Calu3 (cell line): ENCODE data around the gene ELAC2. TPM values are rescaled to one million over a fixed set of nuclear protein-coding genes. Genes with fewer than 3 reads are reported as not detected.

Experiments
- BruUV-seq: library from RNA; stranded (reverse); fragments of 400-500 nt; replicated peaks from 2 replicates; lab custom pipeline; 2021; lab: Mats Ljungman, UMichigan
- CTCF ChIA-PET: fragments of 300-600 bp; sonication (Branson Sonifier 250); formaldehyde crosslinking; loops from one replicate; lab custom pipeline; 2022; ENCODE audit warnings: antibody characterized with exemption; lab: Charles Lee
- DNase-seq: peaks from one replicate; pipeline ENCODE4 v3.0.0; 2022
- H3K27ac Mint-ChIP-seq: one replicate; pipeline ENCODE4 v1.8.0; 2022; ENCODE audit warnings: mixed read lengths; ENCODE audit not compliant: unreplicated experiment
- H3K27me3 Mint-ChIP-seq: one replicate; pipeline ENCODE4 v1.8.0; 2022; ENCODE audit warnings: mixed read lengths; ENCODE audit not compliant: unreplicated experiment
- H3K36me3 Mint-ChIP-seq: one replicate; pipeline ENCODE4 v1.8.0; 2022; ENCODE audit warnings: mild to moderate bottlenecking, moderate library complexity, mixed read lengths; ENCODE audit not compliant: insufficient read depth, unreplicated experiment
- H3K4me1 Mint-ChIP-seq: one replicate; pipeline ENCODE4 v1.8.0; 2022; ENCODE audit warnings: mild to moderate bottlenecking, low read depth, mixed read lengths; ENCODE audit not compliant: unreplicated experiment
- H3K4me3 Mint-ChIP-seq: one replicate; pipeline ENCODE4 v1.8.0; 2022; ENCODE audit warnings: mild to moderate bottlenecking, low read depth, moderate library complexity, mixed read lengths; ENCODE audit not compliant: unreplicated experiment
- H3K9me3 Mint-ChIP-seq: one replicate; pipeline ENCODE4 v1.8.0; 2022; ENCODE audit warnings: low read depth, mixed read lengths; ENCODE audit not compliant: unreplicated experiment
- CTCF ChIP-seq: fragments of 200-600 bp; IDR thresholded peaks from one replicate; pipeline ENCODE4 v1.8.0; 2022; ENCODE audit warnings: antibody characterized with exemption; ENCODE audit not compliant: unreplicated experiment
- intact Hi-C: fragments of 100-400 bp; cut with micrococcal nuclease; formaldehyde crosslinking; loops from one replicate; pipeline ENCODE4 v1.10.0; 2022; ENCODE audit not compliant: unreplicated experiment
- total RNA-seq: library from RNA; stranded (reverse); gene quantifications from 2 replicates; pipeline ENCODE4 v1.2.3, GENCODE V29; 2022

The ELAC2 gene
- total RNA-seq, 1 experiment from 2014 or later = 39.8 TPM

GRCh38 chr17:12977008-12977751, 40.6 kb downstream of the ELAC2 start:
- H3K27ac Mint-ChIP-seq = no peak overlapping the region
- H3K36me3 Mint-ChIP-seq = no peaks in the 10 kb centered on the region
- no peaks in the 10 kb centered on the region for H3K9me3 Mint-ChIP-seq
- intact Hi-C loops = no loop called here
- DNase-seq = no peak
- BruUV-seq = no TSS peak
- H3K27me3 Mint-ChIP-seq = no peaks in the 10 kb centered on the region
- no peak overlapping the region for H3K4me3 Mint-ChIP-seq
- TF ChIP-seq CTCF = no peak
- CTCF ChIA-PET = no interaction called here
- H3K4me1 Mint-ChIP-seq = no peaks in the 10 kb centered on the region

GRCh38 chr17:12974005-12974531, 43.8 kb downstream of the ELAC2 start:
- no TSS peak for BruUV-seq
- no peak overlapping the region for H3K27ac Mint-ChIP-seq
- CTCF ChIA-PET = no interaction called here
- no peak overlapping the region for H3K4me3 Mint-ChIP-seq
- no peak for TF ChIP-seq CTCF
- intact Hi-C loops = no loop called here
- DNase-seq = no peak
- no peaks in the 10 kb centered on the region for H3K36me3 Mint-ChIP-seq
- H3K27me3 Mint-ChIP-seq = no peaks in the 10 kb centered on the region
- H3K9me3 Mint-ChIP-seq = no peaks in the 10 kb centered on the region
- H3K4me1 Mint-ChIP-seq = no peaks in the 10 kb centered on the region

GRCh38 chr17:12973496-12974004, 44.3 kb downstream of the ELAC2 start:
- CTCF ChIA-PET = interaction anchor here (0.6 kb wide), 1 partner anchor 31 kb away, joined by 3 read pairs; no protein-coding TSS in a partner anchor
- Mint-ChIP-seq H3K27me3 (no peaks in the 10 kb centered on the region), H3K36me3 (no peaks in the 10 kb centered on the region), H3K27ac (no peak overlapping the region), H3K4me1 (no peaks in the 10 kb centered on the region), H3K9me3 (no peaks in the 10 kb centered on the region), H3K4me3 (no peak overlapping the region)
- TF ChIP-seq CTCF = no peak
- BruUV-seq = no TSS peak
- intact Hi-C loops = no loop called here
- no peak for DNase-seq

- no peak for DNase-seq
- no peak for TF ChIP-seq CTCF
- Mint-ChIP-seq H3K27ac (no peak overlapping the region), H3K9me3 (no peaks in the 10 kb centered on the region), H3K4me3 (no peak overlapping the region), H3K4me1 (no peaks in the 10 kb centered on the region), H3K27me3 (no peaks in the 10 kb centered on the region), H3K36me3 (no peaks in the 10 kb centered on the region)
- CTCF ChIA-PET = no interaction called here
- BruUV-seq = no TSS peak
- intact Hi-C loops = no loop called here
These were observed 49.9 kb downstream of the ELAC2 start for GRCh38 chr17:12967962-12968361.
